HPDE6-E6E7 (cell line): Measurements from ENCODE around the gene DNAAF8.
"Not testable (repeated sequence)": the region's sequence is repeated elsewhere in the genome, so short reads cannot be mapped to it uniquely, and the experiment has no call there.

Experiments used
- DNase-seq: peaks from one replicate; pipeline ENCODE4 v3.0.0; 2011; ENCODE audit warnings: missing footprints; ENCODE audit errors: extremely low spot score

DNAAF8 gene

GRCh38 chr16:4723071-4723767 is 11.1 kb upstream of the DNAAF8 start:
- DNase-seq, result no peak

- no peak for DNase-seq
These were observed 9.6 kb upstream of the DNAAF8 start for GRCh38 chr16:4724661-4725270.

DNA sequence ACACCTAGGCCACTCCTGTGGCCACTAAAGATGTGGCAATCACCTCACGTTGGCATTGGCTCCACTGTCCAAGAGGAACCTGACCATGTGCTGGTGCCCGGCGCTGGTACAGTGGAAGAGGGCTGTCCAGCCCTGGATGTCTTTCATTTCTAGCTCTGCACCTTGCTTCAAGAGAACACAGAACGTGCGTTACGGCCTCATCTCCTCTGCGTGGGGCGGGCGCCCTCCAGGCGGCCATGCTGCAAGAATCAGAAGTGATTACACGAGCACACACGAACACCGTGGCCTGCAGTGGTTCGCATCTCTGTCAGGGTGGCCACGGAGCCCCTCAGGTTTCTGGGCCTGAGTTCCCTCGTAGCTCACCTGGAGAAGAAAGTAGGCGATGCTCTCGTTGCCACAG is 7.7 kb upstream of the DNAAF8 start:
- DNase-seq, result no peak

GRCh38 chr16:4728676-4729075 is 5.7 kb upstream of the DNAAF8 start:
- DNase-seq, result no peak

GRCh38 chr16:4729876-4730275 is 4.5 kb upstream of the DNAAF8 start:
- DNase-seq, result no peak

- no peak for DNase-seq
These were observed 1.1 kb upstream of the DNAAF8 start for GRCh38 chr16:4733211-4733742.

- DNase-seq, result no peak
These were observed 632 bp upstream of the DNAAF8 start for GRCh38 chr16:4733747-4734062.

GRCh38 chr16:4734730-4735535 is 596 bp downstream of the DNAAF8 start:
- DNase-seq, result peak; percentile 80

- DNase-seq, result no peak
These were observed 2.2 kb downstream of the DNAAF8 start for GRCh38 chr16:4736546-4736945.

- no peak for DNase-seq
These were observed 3.2 kb downstream of the DNAAF8 start for GRCh38 chr16:4737545-4737944.

DNA sequence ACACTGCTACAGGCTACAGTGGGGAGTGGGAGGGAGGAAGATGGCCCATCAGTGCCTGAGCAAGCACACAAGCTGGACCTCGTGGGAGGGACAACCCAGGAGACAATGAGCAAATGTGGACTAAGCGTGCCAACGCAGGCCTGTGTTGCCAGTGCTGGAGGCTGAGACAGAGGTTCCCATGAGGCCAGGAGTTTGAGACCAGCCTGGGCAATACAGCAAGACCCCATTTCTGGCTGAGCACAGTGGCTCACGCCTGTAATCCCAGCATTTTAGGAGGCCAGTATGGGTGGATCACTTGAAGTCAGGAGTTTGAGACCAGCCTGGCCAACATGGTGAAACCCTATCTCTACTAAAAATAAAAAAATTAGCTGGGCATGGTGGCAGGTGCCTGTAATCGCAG is 4.0 kb downstream of the DNAAF8 start:
- DNase-seq, result not testable (repeated sequence)

- DNase-seq, result no peak
These were observed 9.0 kb downstream of the DNAAF8 start for GRCh38 chr16:4743226-4743878.

DNA sequence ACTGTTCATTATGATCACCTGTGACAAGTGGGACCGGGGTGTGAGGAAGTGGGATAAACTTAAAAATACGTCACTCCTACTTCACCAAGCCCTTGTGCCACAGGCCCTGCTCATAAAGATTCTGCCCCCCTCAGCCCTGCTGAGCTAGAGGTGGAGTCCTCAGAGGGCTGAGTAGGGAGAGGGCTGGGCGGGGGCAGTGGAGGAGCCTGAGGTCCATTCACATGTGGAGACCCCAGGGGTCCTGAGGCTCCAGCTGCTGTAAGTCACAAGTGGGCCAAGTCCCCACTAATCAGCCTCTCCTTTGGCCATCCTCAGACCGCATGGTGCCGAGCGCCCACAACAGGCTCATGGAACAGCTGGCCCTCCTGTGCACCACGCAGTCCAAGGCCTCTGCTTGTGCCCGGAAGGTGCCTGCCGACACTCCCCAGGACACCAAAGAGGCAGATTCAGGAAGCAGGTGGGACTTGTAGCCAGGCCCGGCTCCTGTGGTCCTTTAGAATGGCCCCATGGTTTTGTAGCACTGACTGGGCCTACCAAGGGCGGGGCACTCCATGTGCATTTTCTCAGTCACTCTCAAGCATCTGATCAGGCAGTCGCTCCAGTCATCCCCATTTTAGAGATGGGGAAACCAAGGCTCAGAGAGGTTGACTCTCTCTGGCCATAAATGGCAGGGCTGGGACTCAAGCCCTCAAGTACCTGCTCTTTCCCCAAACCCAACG is 10.4 kb downstream of the DNAAF8 start:
- no peak for DNase-seq

GRCh38 chr16:4745274-4745569 is 10.9 kb downstream of the DNAAF8 start:
- no peak for DNase-seq

DNA sequence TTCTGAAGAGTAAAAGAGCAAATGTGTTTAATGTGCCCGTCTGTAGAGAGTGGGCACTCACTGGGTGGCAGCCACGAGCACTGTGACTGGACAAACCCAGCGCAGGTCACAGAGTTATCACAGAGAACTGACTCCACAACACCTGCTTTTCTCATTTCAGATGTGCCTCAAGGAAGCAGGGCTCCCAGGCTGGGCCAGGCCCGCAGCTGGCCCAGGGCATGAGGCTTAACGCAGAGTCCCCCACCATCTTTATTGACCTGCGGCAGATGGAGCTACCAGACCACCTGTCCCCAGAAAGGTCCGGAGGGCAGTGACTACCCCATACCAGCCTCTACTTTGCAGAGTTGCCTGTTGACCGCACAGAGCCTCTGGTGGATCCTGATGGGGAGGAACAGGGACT is 11.9 kb downstream of the DNAAF8 start:
- DNase-seq, result no peak

- DNase-seq, result no peak
These were observed 12.7 kb downstream of the DNAAF8 start for GRCh38 chr16:4746991-4747574.

DNA sequence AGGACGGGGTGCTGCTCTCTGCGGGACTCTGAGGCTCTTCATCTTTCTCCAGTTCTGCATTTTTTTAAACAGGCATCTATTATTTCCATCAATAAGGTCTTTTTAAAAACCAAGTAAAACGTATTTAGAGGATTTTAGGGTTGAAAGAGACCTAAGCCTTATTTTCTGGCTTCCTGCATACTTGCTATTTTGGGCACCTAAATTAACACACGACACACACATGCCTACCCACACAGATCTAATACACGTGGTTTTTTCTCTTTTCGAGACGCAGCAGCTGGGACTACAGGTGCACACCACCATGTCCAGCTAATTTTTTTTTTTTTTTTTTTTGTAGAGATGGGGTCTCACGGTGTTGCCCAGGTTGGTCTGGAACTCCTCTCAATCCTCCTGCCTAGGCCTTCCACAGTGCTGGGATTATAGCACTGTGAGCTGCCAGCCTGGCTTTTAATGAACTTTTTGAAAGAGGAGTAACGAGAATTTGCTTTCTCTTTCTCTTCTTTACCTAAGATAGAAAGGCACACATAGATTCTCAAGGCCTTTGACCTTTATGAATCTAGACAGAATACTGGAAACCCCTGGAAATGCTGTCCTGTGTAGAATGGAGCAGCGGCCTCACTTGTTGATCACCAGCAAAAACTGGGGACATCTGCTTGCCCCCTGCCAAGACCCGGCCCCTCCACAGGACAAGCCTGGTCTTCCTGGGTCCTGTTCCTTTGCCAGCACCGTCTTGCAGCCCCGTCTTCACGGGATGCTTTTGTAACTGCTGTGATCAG is 13.8 kb downstream of the DNAAF8 start:
- DNase-seq, result no peak

- no peak for DNase-seq
These were observed 14.5 kb downstream of the DNAAF8 start for GRCh38 chr16:4748682-4749411.

GRCh38 chr16:4749700-4750257 is 15.4 kb downstream of the DNAAF8 start:
- DNase-seq, result no peak

DNA sequence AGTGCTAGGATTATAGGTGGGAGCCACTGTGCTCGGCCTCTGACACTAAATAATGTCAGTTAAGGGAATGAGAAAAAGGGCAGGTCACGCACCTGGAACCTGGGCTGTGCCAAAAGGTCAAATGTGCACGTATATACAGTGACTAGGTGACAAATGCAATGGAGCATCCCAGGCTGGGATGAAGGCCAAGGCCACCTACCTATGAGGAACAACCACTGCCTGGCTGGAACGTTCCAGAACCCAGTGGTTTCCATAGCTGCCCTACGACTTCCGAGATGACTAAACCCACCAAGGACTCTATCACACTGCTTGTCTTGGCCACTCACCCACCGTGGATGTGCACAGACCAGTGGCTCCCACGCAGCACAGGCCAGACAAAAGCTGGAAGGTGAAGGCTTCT is 16.6 kb downstream of the DNAAF8 start:
- DNase-seq, result no peak
